Ascending aorta (tissue), 2 donors: ENCODE results near the gene TNFAIP1. TPM values are rescaled to one million over a fixed set of nuclear protein-coding genes. Genes with fewer than 3 reads are reported as not detected.

Source experiments
- DNase-seq, 2 donors: peaks; one replicate each; pipeline ENCODE4 v3.0.0-alpha.2; 2019; ENCODE audit warnings: low spot score in 2 of 2
- H3K27ac ChIP-seq, 2 donors: fragments of 200-600 bp; sonication (generic); one replicate each; pipeline ENCODE4 v1.5.1; 2016 to 2017; ENCODE audit warnings: mild to moderate bottlenecking in 1 of 2
- H3K27me3 ChIP-seq: fragments of 200-600 bp; sonication (generic); one replicate; pipeline ENCODE4 v1.5.1; 2017
- H3K36me3 ChIP-seq, 2 donors: fragments of 200-600 bp; sonication (generic); one replicate each; pipeline ENCODE4 v1.5.1; 2016
- H3K4me1 ChIP-seq, 2 donors: fragments of 200-600 bp; sonication (generic); one replicate each; pipeline ENCODE4 v1.5.1; 2016 to 2017; ENCODE audit warnings: mild to moderate bottlenecking in 1 of 2
- H3K4me3 ChIP-seq, 2 donors: fragments of 200-600 bp; sonication (generic); one replicate each; pipeline ENCODE4 v1.5.1; 2016 to 2017; ENCODE audit warnings: mild to moderate bottlenecking in 1 of 2
- H3K9me3 ChIP-seq, 2 donors: fragments of 200-600 bp; sonication (generic); one replicate each; pipeline ENCODE4 v1.5.1; 2016
- CTCF ChIP-seq, 3 experiments: fragments of 200-600 bp in 2 of 3; fragments of 450-650 bp in 1 of 3; sonication (generic) in 2 of 3; IDR thresholded peaks; one replicate each; pipeline ENCODE4 v1.5.1; 2016 to 2019; ENCODE audit warnings: antibody characterized with exemption in 3 of 3, mild to moderate bottlenecking in 1 of 3, moderate library complexity in 1 of 3
- intact Hi-C: fragments of 100-400 bp; cut with DNase I; formaldehyde crosslinking; loops from one replicate; pipeline ENCODE4 v1.15.1; 2023
- total RNA-seq: library from RNA; depleted of rRNA; stranded (reverse); fragments of >200 nt; gene quantifications from one replicate; pipeline ENCODE4 v1.1.0, GENCODE V29; 2016

The TNFAIP1 gene
- total RNA-seq, 1 donor from 2014 or later, result 66.4 TPM

- no peaks in the 10 kb centered on the region for H3K27me3 ChIP-seq
- DNase-seq, result peak in 1 of 2 donors; percentile 27
- TF ChIP-seq CTCF (IDR thresholded peaks at IDR 0.05), result no peak
- no peak overlapping the region for H3K4me3 ChIP-seq
- H3K9me3 ChIP-seq, result no peaks in the 10 kb centered on the region
- H3K4me1 ChIP-seq, result no peaks in the 10 kb centered on the region
- intact Hi-C loops, result no loop called here
- peaks cover 32 to 47% of the 10 kb centered on the region in 2 donors for H3K36me3 ChIP-seq
- H3K27ac ChIP-seq, result no peak overlapping the region
These were observed 8.4 kb upstream of the TNFAIP1 start for GRCh38 chr17:28327031-28327607.

- Histone ChIP-seq H3K27ac (no peak overlapping the region), H3K36me3 (peaks cover 32 to 47% of the 10 kb centered on the region in 2 donors)
These were observed 7.9 kb upstream of the TNFAIP1 start for GRCh38 chr17:28327709-28328108.

GRCh38 chr17:28328325-28328724 lies 7.2 kb upstream of the TNFAIP1 start:
- Histone ChIP-seq H3K9me3 (no peaks in the 10 kb centered on the region), H3K4me3 (no peak overlapping the region), H3K4me1 (no peaks in the 10 kb centered on the region), H3K36me3 (peaks cover 32 to 47% of the 10 kb centered on the region in 2 donors), H3K27me3 (no peaks in the 10 kb centered on the region), H3K27ac (no peak overlapping the region)
- no peak for TF ChIP-seq CTCF (IDR thresholded peaks at IDR 0.05)
- intact Hi-C loops, result no loop called here
- no peak for DNase-seq

More at GRCh38 chr17:28327709-28328108, 7.9 kb upstream of the TNFAIP1 start:
- no peak for DNase-seq
- TF ChIP-seq CTCF (IDR thresholded peaks at IDR 0.05), result no peak
- Histone ChIP-seq H3K9me3 (no peaks in the 10 kb centered on the region), H3K27me3 (no peaks in the 10 kb centered on the region), H3K4me3 (no peak overlapping the region), H3K4me1 (no peaks in the 10 kb centered on the region)
- intact Hi-C loops, result no loop called here

GRCh38 chr17:28330671-28331070 lies 4.9 kb upstream of the TNFAIP1 start:
- Histone ChIP-seq H3K9me3 (no peaks in the 10 kb centered on the region), H3K4me3 (no peak overlapping the region), H3K27me3 (no peaks in the 10 kb centered on the region), H3K27ac (no peak overlapping the region), H3K36me3 (peaks cover 32 to 47% of the 10 kb centered on the region in 2 donors), H3K4me1 (peaks cover 8 to 15% of the 10 kb centered on the region in 2 donors)
- TF ChIP-seq CTCF (IDR thresholded peaks at IDR 0.05), result no peak
- peak in 1 of 2 donors; percentile 18 for DNase-seq
- intact Hi-C loops, result no loop called here

GRCh38 chr17:28331891-28332420 lies 3.6 kb upstream of the TNFAIP1 start:
- no peak for DNase-seq
- intact Hi-C loops, result no loop called here
- Histone ChIP-seq H3K36me3 (peaks cover 32 to 44% of the 10 kb centered on the region in 2 donors), H3K4me3 (no peak overlapping the region), H3K27ac (no peak overlapping the region), H3K4me1 (peaks cover 11 to 19% of the 10 kb centered on the region in 2 donors), H3K9me3 (no peaks in the 10 kb centered on the region), H3K27me3 (no peaks in the 10 kb centered on the region)
- no peak for TF ChIP-seq CTCF (IDR thresholded peaks at IDR 0.05)
